ENCODE measurements around the gene COX6B1.

Gene COX6B1

DNA sequence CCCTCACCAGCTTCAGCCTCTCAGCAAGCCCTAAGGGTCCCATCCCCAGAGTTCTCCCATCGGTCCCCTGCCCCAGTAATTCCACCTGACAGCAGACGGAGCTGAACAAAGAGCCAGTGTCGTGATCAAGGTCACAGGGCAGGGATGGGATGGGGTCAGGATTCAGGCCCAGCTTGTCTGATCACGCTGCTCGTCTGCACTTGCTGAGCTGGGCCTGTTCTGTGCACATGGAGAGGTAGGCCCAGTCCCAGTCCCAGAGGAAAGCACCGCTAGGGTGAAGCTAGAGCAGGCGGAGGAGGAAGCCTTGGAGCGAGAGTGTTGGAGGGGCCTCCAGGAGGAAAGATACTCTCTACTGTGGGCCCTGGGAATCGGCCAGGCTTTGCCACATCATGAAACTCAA, 26.4 kb upstream of the COX6B1 start:
- no peak for FAIRE-seq
- no peak for DNase-seq (ENCODE audit: insufficient read length, low spot score)
- no peak for TF ChIP-seq POLR2A (IDR thresholded peaks at IDR 0.05; ENCODE audit: low read depth, low read length)

DNA sequence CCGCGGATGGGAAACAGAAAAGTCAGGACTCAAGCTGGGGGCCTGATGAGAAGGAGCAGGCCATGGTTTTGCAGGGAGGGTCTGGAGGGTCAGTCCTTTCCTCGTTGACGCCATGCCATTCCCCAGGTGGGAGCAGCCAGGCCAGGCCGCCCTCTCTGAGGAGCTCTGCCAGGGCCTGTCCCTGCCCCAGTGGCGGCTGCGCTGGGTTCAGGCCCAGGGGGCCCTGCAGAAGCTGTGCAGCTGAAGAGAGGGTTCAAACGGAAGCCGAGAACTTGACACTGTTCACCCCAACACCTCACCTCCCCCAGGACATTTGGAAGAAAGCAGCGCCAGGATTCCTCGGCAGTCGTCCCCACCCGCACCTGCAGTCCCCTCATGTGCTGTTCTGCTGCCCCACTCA, 25.4 kb upstream of the COX6B1 start:
- DNase-seq (ENCODE audit: insufficient read length, low spot score) (no peak), FAIRE-seq (no peak)
- no peak for TF ChIP-seq POLR2A (IDR thresholded peaks at IDR 0.05; ENCODE audit: low read depth, low read length)

- no peak for TF ChIP-seq POLR2A (IDR thresholded peaks at IDR 0.05; ENCODE audit: low read depth, low read length)
These were observed 24.7 kb upstream of the COX6B1 start for GRCh38 chr19:35623327-35624010.

GRCh38 chr19:35628264-35628564, 19.9 kb upstream of the COX6B1 start:
- no peak for DNase-seq (ENCODE audit: insufficient read length, low spot score)
- no peak for TF ChIP-seq POLR2A (IDR thresholded peaks at IDR 0.05; ENCODE audit: low read depth, low read length)
- FAIRE-seq, result no peak

More at GRCh38 chr19:35623327-35624010, 24.7 kb upstream of the COX6B1 start:
- DNase-seq (ENCODE audit: insufficient read length, low spot score) (no peak), FAIRE-seq (no peak)

- peak; percentile 100 for DNase-seq (ENCODE audit: insufficient read length, low spot score)
- FAIRE-seq, result peak; percentile 98
- peak; percentile 66; the same call in 1 of the 2 replicates for TF ChIP-seq POLR2A (IDR thresholded peaks at IDR 0.05; ENCODE audit: low read depth, low read length)
These were observed 19.4 kb upstream of the COX6B1 start, which contains the start of gene RBM42 for GRCh38 chr19:35628565-35629331. TSS of gene RBM42 (plus strand) at chr19:35629036. CDS start at chr19:35629154, 118 bp downstream.

DNA sequence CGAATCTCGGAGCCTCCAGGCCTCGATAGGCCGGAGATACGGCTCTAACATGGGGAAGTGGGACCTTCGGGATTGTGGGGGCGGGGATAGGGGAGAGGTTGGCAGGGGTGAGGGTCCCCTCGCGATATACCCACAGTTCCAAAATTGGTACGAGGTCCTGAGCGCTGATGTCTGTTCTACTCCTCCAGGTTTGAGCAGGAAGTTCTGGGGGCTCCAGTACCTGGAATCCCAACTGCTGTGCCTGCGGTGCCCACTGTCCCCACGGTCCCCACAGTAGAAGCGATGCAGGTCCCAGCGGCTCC, 18.8 kb upstream of the COX6B1 start:
- FAIRE-seq, result no peak
- DNase-seq (ENCODE audit: insufficient read length, low spot score), result no peak
- TF ChIP-seq POLR2A (IDR thresholded peaks at IDR 0.05; ENCODE audit: low read depth, low read length), result no peak

DNA sequence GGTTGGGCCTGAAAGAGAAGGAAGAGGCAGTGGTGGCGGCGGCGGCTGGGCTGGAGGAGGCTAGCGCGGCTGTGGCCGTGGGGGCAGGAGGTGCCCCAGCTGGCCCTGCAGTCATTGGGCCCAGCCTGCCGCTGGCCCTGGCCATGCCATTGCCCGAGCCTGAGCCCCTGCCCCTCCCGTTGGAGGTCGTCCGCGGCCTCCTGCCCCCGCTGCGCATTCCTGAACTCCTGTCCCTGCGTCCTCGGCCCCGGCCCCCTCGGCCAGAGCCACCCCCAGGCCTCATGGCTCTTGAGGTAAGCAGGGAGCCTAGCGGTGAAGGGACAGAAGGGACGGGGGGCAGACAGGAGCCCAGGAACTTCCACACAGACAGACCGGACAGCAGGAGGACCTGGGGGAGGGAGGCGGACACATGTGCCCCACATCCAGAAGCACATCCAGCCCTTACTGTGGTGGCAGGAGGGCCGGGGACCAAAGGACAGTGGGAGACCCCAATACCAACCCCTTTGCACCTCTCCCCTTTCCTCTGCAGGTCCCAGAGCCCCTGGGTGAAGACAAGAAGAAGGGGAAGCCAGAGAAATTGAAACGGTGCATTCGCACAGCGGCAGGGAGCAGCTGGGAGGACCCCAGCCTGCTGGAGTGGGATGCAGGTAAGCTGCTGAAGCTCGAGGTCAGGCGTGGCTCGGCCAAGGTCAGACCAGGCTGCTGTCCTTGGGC, 14.2 kb upstream of the COX6B1 start:
- FAIRE-seq, result no peak
- DNase-seq (ENCODE audit: insufficient read length, low spot score), result no peak
- no peak for TF ChIP-seq POLR2A (IDR thresholded peaks at IDR 0.05; ENCODE audit: low read depth, low read length)

- DNase-seq (ENCODE audit: insufficient read length, low spot score) (no peak), FAIRE-seq (no peak)
- no peak for TF ChIP-seq POLR2A (IDR thresholded peaks at IDR 0.05; ENCODE audit: low read depth, low read length)
These were observed 11.5 kb upstream of the COX6B1 start for GRCh38 chr19:35636651-35637050.

- no peak for TF ChIP-seq POLR2A (IDR thresholded peaks at IDR 0.05; ENCODE audit: low read depth, low read length)
- no peak for DNase-seq (ENCODE audit: insufficient read length, low spot score)
- FAIRE-seq, result no peak
These were observed 11.0 kb upstream of the COX6B1 start for GRCh38 chr19:35637165-35637564.

GRCh38 chr19:35639321-35639639, 8.8 kb upstream of the COX6B1 start:
- TF ChIP-seq POLR2A (IDR thresholded peaks at IDR 0.05; ENCODE audit: low read depth, low read length), result no peak
- FAIRE-seq (no peak), DNase-seq (ENCODE audit: insufficient read length, low spot score) (no peak)

- TF ChIP-seq POLR2A (IDR thresholded peaks at IDR 0.05; ENCODE audit: low read depth, low read length), result no peak
- DNase-seq (ENCODE audit: insufficient read length, low spot score) (no peak), FAIRE-seq (no peak)
These were observed 8.3 kb upstream of the COX6B1 start for GRCh38 chr19:35639863-35640262.

DNA sequence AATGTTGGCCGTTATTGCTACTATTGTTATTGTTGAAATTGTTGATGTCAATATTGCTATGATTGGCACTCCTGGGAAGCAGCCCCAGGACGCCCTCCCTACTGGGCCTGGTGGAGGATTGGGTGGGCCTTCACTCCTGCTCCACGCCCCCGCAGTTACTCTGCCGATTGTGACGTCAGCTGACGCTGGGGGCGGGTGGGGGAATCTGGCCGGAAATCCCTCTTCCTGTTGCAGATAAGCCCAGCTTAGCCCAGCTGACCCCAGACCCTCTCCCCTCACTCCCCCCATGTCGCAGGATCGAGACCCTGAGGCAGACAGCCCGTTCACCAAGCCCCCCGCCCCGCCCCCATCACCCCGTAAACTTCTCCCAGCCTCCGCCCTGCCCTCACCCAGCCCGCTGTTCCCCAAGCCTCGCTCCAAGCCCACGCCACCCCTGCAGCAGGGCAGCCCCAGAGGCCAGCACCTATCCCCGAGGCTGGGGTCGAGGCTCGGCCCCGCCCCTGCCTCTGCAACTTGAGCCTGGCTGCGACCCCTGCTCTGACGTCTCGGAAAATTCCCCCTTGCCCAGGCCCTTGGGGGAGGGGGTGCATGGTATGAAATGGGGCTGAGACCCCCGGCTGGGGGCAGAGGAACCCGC, 6.5 kb upstream of the COX6B1 start, which contains the start of gene ETV2:
TSS of gene ETV2 (plus strand) at position 231 of the 637 bp plus-strand sequence. CDS start 716 bp downstream, outside the sequence.
- DNase-seq (ENCODE audit: insufficient read length, low spot score) (no peak), FAIRE-seq (no peak)
- TF ChIP-seq POLR2A (IDR thresholded peaks at IDR 0.05; ENCODE audit: low read depth, low read length), result no peak

DNA sequence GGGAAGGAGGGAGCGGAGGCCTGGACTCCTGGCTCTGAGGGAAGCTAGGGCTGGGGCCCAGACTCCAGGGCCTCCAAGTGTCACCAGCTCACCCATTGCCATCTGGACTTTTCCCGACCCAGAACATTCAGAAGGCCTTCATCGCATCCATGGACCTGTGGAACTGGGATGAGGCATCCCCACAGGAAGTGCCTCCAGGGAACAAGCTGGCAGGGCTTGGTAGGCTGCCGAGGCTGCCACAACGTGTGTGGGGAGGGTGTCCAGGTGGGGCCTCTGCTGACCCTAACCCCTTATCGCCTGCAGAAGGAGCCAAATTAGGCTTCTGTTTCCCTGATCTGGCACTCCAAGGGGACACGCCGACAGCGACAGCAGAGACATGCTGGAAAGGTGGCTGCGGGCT, 5.8 kb upstream of the COX6B1 start:
- TF ChIP-seq POLR2A (IDR thresholded peaks at IDR 0.05; ENCODE audit: low read depth, low read length), result no peak
- DNase-seq (ENCODE audit: insufficient read length, low spot score) (no peak), FAIRE-seq (no peak)

DNA sequence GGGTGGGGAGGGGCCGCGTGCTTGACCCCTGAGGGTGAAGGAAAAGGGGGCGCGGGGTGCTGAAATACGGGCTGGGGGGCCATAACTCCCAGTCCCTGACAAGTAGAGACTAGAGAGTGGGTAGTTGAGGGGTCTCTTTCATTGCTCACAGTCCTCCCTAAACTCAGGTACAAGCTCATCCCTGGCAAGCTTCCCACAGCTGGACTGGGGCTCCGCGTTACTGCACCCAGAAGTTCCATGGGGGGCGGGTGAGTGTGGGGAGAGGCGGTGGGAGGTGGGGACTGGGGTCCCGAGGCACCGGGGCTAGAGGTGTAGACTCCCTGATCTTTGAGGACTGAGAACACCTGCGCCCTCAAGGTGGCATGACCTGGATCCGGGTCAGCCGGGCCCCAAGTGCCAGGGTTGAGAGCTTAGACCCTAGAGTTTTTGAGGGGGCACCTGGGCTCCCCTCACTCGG, 5.3 kb upstream of the COX6B1 start:
- no peak for FAIRE-seq
- DNase-seq (ENCODE audit: insufficient read length, low spot score), result no peak
- TF ChIP-seq POLR2A (IDR thresholded peaks at IDR 0.05; ENCODE audit: low read depth, low read length), result no peak

Measured in H54 (cell line).